ENCODE results near the gene SRCIN1.
"Not testable (repeated sequence)": the region's sequence is repeated elsewhere in the genome, so short reads cannot be mapped to it uniquely, and the experiment has no call there.

DNA sequence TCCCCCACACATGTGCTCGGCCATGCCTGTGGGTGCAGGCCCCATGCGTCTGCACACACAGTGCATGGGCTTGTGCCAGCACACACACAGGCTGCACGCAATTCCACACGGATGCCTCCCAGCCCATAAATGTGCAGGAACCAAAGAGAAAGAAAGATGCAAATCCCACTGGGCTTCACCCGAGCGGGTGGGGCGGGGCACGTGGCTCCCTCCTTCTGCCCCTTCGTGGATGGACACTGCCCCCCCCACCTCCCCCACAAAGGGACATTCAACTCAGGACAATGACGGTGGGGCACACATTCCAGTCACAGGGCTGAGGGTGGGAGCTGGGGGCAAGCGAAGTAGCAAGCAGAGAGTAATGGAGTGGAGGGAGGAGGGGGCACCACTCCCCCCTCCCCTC lies 74.9 kb downstream of the SRCIN1 start:
- TF ChIP-seq CTCF (IDR thresholded peaks at IDR 0.05); EZH2 (IDR thresholded peaks at IDR 0.05; ENCODE audit: borderline replicate concordance, insufficient read depth, low read depth, low read length, poor library complexity, severe bottlenecking): not testable (repeated sequence)

Measured in B cell (primary cell).